ENCODE data around the gene LINGO3.

LINGO3 gene

DNA sequence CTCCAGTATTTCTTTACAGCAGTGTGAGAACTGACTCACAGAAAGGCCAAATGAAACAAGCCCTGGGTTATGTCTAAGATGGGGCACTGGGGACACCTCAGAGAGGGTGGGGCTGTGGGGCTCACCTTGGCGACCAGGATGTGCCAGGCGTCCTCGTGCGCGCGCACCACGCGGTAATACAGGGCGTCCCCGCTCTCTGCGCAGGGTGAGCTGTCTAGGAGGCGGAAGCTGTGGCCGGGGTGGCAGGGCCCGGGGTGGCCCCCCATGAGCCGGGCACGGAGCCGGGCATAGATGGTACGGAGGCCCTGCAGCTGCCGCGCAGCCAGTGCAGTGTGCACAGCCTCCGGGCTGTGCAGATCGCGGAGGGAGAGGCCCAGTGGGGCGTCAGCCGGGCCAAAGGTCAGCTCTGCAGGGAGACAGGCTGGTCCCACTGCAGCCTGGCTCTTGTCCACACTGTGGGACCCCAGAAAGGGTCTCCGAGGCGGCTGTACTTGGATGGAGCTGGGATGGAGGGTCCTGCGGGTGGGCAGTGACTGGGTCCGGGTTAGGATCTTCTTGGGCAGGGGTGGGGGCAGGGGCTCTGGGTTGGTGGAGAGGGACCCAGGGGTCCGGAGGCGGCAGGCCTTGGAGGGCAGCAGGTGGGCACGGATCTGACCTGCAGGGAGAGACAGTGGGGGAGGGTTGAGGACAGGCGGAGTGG is 29.3 kb downstream of the LINGO3 start:
- ATAC-seq: no peak

DNA sequence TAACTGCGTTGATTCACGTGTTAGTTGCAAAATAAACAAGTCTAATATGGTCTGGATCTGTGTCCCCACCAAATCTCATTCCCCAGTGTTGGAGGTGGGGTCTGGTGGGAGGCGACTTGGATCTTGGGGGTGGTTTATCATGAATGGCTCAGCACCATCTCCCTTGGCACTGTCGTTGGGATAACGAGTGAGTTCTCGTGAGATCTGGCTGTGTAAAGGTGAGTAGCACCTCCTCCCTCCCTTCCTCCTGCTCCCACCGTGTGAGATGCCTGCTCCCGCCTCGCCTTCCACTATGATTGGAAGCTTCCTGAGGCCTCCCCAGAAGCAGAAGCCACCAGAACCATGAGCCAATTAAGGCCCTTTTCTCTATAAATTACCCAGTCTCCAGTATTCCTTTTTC is 30.8 kb downstream of the LINGO3 start:
- Mint-ChIP-seq H3K4me3 (no peak overlapping the region), H3K27me3 (no peaks in the 10 kb centered on the region), H3K4me1 (peaks cover 29% of the 10 kb centered on the region), H3K9me3 (no peaks in the 10 kb centered on the region), H3K27ac (no peak overlapping the region), H3K36me3 (ENCODE audit: low read depth) (peaks cover 16% of the 10 kb centered on the region)
- no peak for DNase-seq
- no peak for ATAC-seq

More for the DNA sequence above, 29.3 kb downstream of the LINGO3 start:
- Mint-ChIP-seq H3K27me3 (peaks cover 2% of the 10 kb centered on the region), H3K27ac (no peak overlapping the region), H3K9me3 (no peaks in the 10 kb centered on the region), H3K4me1 (peaks cover 24% of the 10 kb centered on the region), H3K36me3 (ENCODE audit: low read depth) (peaks cover 9% of the 10 kb centered on the region), H3K4me3 (no peak overlapping the region)
- DNase-seq: no peak

DNA sequence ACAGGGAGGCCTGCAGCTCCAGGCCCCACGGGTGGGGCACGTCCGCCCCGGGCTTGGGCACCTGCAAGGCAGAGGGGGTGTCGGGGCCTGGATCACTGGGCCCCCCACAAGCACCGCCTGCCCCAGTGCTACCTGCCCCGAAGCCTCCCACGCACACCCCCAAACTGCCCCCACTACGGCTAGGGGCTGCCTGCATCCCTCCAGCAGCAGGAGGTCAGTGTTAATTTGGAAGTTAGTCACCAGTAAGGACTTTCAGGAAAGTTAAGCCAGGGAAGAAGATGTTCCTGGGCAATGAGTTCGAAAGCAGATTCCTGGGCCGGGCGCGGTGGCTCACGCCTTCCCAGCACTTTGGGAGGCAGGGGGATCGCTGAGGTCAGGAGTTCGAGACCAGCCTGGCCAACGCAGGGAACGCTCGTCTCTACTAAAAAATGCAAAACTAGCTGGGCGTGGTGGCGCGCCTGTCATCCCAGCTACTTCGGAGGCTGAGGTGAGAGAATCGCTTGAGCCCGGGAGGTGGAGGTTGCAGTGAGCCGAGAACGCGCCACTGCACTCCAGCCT is 31.4 kb downstream of the LINGO3 start:
- no peaks in the 10 kb centered on the region for H3K27me3 Mint-ChIP-seq
- H3K4me1 Mint-ChIP-seq: peaks cover 29% of the 10 kb centered on the region
- no peak for ATAC-seq
- H3K9me3 Mint-ChIP-seq: no peaks in the 10 kb centered on the region
- peaks cover 20% of the 10 kb centered on the region for H3K36me3 Mint-ChIP-seq (ENCODE audit: low read depth)
- no peak for DNase-seq
- no peak overlapping the region for H3K27ac Mint-ChIP-seq
- H3K4me3 Mint-ChIP-seq: no peak overlapping the region

DNA sequence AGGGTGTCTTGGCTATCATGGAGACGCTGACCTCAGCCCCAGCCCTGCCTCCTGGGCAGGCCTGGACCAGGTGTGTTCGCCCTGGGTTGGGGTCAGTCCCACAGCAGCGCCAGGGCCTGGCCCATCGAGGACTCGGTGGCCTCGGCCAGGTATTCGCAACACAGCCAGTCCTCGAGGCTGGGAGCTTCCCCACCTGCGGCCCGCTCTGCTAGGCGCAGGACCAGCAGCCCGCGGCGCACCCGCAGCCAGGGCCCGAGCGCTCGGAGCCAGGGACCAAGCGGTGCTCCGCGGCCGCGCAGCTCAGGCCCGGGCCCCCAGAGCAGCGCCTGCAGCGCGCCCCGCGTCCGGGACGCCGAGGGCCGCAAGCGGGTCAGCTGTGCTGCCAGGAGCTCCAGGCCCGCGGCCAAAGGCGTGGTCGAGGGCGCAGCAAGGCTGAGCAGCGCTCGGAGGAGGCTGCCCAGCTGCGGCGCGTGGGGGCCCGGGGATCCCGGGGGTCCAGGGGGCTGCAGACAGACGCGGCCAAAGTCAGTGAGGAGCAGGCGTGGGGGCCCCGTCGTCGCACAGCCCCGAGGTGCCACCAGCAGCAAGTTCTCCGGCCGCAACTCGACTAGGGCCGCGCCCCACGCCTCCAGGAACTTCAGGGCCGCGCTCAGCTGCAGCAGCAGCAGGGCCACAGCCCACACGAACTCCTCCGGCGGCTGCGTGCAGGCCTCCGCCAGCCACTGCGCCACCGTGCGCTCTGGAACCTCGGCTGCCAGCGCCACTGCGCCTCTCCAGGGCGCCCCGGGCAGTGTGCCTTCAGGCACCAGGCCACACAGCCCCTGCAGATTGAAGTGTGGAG is 32.1 kb downstream of the LINGO3 start:
- DNase-seq: no peak
- Mint-ChIP-seq H3K36me3 (ENCODE audit: low read depth) (peaks cover 24% of the 10 kb centered on the region), H3K4me3 (no peak overlapping the region), H3K4me1 (peaks cover 31% of the 10 kb centered on the region), H3K27ac (no peak overlapping the region), H3K27me3 (no peaks in the 10 kb centered on the region), H3K9me3 (no peaks in the 10 kb centered on the region)
- ATAC-seq: no peak

DNA sequence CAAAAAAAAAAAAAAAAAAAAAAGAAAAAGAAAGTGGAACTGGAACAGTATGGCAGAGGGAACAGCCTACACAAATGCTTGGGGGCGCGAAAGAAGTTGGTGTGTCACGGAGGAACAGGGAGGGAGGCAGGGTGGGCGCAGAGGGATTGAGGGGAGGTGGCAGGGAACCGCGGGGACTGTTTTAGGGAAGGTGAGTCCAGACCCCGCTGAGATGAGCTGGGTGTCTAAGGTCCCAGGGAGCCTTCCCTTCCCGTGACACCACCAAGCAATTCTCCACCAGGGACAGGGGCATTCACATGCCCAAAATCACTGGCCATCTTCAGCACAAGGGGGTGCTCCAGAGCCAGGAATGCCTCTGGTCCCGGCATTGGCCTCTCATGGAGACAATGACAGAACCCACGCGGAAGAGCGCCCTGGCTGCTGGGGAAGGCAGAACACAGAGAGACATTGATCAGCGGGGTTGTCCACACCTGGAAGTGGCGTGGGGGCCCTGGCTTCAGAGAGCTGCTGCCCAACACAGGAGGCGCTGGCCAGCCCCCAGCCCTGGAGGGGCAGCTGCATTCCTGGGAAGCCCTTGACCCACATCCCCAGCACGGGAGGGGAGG is 32.9 kb downstream of the LINGO3 start:
- Mint-ChIP-seq H3K9me3 (no peaks in the 10 kb centered on the region), H3K27me3 (no peaks in the 10 kb centered on the region), H3K4me3 (no peak overlapping the region), H3K27ac (peak overlapping the region; percentile 56), H3K36me3 (ENCODE audit: low read depth) (peaks cover 25% of the 10 kb centered on the region), H3K4me1 (peaks cover 31% of the 10 kb centered on the region)
- peak; percentile 43 for DNase-seq
- no peak for ATAC-seq

DNA sequence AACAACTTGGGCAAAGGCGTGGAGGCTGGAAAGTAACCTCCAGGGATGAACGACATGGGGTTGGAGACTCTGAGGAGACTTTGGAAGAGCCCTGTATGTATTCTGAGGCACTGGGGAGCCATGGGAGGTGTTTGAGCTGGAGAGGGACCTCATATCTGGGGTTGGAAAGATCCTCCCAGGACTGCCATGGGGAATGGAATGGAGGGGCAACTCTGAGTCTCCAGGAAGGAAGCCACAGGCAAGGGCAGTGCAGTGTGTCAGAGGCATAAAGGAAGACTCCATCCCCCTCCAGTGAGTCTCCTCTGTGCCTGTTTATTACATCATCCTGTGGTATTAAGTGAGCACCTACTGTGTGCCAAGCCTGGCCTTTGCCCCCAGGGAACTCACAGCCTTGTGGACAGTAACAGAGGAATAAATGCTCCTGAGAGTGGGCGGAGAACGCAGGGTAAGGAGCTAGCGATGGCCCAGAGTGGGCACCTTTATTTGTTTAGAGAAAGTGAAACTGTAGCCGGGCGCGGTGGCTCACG is 33.7 kb downstream of the LINGO3 start:
- Mint-ChIP-seq H3K27ac (peak overlapping the region; percentile 87), H3K9me3 (no peaks in the 10 kb centered on the region), H3K27me3 (no peaks in the 10 kb centered on the region), H3K4me3 (peak overlapping the region; percentile 89), H3K36me3 (ENCODE audit: low read depth) (peaks cover 28% of the 10 kb centered on the region), H3K4me1 (peaks cover 31% of the 10 kb centered on the region)
- DNase-seq: no peak
- ATAC-seq: no peak

DNA sequence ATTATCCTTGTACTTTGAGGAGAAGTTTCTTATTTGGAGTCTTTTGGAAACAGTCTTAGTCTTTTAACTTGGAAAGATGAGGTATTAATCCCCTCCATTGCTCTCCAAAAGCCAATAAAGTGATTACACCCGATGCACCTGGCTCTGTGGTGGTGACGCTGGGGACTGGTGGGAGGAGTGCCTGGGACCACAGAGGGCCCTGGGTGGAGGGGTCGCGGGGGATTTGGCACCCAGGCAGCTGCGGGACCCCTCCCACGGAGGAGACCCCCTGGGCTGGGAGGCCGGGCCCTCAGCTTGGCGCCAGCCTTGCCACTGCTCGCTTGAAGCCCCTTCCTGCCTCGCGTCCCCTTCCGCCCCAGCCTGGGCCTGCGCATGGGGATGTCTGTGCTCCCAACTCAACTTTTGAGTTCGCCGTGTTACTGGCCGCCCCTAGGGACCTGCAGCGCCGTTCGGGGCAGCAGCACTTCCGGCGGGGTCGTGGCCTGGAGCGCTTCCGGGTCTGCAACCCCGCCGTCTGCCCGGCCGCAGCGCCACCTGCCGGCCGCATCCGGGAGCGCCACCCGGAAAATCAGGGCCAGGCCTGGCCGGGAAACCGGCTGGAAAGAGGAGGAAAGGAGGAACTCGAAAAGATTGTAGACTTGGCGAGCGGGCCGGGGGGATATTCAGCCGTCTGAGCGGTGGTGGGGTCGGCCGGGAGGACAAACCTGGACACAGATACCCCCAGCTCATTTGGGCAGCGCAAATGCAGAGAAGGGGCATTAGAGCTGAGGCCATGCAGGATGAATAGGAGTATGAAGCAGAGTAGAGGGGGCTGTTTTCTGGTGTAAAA is 34.4 kb downstream of the LINGO3 start:
- Mint-ChIP-seq H3K4me3 (peak overlapping the region; percentile 89), H3K27ac (peak overlapping the region; percentile 87), H3K36me3 (ENCODE audit: low read depth) (peaks cover 28% of the 10 kb centered on the region), H3K4me1 (peaks cover 30% of the 10 kb centered on the region), H3K27me3 (no peaks in the 10 kb centered on the region), H3K9me3 (no peaks in the 10 kb centered on the region)
- DNase-seq: peak; percentile 91
- peak; percentile 77 for ATAC-seq

DNA sequence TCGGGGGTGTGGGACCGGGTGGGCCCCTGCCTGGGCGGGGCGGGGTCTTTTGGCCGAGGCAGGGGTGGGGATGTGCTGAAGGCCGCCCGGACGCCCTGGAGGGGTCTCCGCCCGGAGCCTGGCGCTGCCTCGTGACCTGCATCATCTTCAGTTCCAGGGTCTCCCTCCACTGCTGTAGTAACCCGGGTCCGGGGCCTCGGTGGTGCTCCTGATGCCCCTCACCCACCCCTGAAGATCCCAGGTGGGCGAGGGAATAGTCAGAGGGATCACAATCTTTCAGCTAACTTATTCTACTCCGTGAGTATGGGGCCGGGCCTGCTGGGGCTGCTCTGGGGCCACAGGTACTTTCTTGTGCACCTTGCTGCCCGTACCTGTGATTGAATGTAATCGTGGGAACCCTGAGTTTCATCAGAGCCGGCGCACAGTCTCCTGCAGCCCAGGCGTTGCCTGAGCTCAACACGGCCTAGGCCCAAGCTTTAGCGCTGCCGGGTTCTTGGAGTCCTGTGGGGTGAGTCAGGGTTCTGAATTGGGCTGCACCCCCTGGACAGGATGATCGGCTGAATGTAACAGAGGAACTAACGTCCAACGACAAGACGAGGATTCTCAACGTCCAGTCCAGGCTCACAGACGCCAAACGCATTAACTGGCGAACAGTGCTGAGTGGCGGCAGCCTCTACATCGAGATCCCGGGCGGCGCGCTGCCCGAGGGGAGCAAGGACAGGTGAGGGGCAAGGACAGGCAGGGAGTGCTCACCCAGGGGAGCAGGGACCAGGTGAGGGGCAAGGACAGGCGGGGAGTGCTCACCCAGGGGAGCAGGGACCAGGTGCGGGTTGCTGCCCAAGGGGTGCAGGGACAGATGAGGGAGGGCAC is 36.5 kb downstream of the LINGO3 start:
- Mint-ChIP-seq H3K27me3 (no peaks in the 10 kb centered on the region), H3K4me1 (peaks cover 42% of the 10 kb centered on the region), H3K36me3 (ENCODE audit: low read depth) (peaks cover 28% of the 10 kb centered on the region), H3K27ac (peak overlapping the region; percentile 86), H3K9me3 (no peaks in the 10 kb centered on the region), H3K4me3 (peak overlapping the region; percentile 89)
- ATAC-seq (no peak), DNase-seq (peak; percentile 26)

DNA sequence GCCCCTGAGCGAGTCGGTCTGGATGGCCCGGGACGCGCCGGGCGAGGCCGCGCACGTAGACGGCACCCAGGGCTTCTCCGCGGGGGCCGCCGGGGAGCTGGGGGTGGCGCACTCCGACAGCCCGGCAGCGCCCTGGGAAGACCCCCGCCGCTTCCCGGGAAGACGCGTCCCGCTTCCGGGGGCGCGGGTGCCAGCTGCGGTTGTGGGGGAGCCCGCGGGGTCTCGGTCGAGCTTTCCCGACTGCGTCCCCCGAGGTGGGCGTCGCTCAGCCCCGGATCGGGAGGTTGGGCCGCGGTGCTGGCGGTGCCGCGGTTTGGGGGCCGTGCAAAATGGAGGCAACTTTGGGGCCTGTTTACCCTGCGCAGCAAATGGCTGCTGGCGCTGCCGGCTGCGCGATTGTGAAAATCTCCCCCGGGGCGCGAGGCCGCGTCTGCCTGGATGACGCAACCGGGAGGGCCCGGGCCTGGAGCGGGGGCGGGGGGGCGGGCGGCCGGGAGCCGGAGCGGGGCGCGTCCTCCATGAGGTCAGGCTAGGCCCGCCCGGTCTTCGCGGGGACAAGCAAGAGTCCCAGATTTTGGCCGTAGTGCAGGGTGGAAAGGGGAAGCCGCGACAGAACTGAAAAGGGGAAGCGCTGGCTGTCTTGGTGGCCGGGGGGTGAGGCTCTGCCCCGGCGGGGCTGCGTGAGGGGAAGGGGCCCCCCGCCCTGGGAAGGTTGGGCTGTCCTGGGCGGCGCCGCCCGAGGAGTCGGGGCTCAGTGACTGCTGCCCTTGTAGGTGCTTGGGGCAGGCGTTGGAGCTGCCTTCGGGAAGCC is 37.3 kb downstream of the LINGO3 start:
- Mint-ChIP-seq H3K27me3 (no peaks in the 10 kb centered on the region), H3K9me3 (no peaks in the 10 kb centered on the region), H3K4me3 (peak overlapping the region; percentile 89), H3K4me1 (peaks cover 48% of the 10 kb centered on the region), H3K27ac (peak overlapping the region; percentile 89), H3K36me3 (ENCODE audit: low read depth) (peaks cover 28% of the 10 kb centered on the region)
- DNase-seq: peak; percentile 78
- peak; percentile 10 for ATAC-seq

DNA sequence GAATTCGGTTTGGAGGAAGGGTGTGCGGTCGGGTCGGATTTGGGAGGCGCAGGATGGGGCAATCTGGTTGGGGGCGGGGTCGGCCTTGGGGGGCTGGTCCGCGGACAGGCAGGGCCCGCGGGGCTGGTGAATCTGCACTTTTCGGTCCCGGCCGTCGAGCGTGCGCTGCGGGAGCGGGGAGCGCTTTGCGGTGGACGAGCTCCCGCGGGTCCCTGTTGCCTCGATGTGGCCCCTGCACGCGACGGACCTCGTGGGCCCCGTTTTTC is 37.9 kb downstream of the LINGO3 start:
- no peak for ATAC-seq
- no peaks in the 10 kb centered on the region for H3K9me3 Mint-ChIP-seq
- peak; percentile 53 for DNase-seq
- H3K27ac Mint-ChIP-seq: peak overlapping the region; percentile 89
- no peaks in the 10 kb centered on the region for H3K27me3 Mint-ChIP-seq
- H3K4me1 Mint-ChIP-seq: peaks cover 47% of the 10 kb centered on the region
- H3K36me3 Mint-ChIP-seq (ENCODE audit: low read depth): peaks cover 28% of the 10 kb centered on the region
- H3K4me3 Mint-ChIP-seq: peak overlapping the region; percentile 89

DNA sequence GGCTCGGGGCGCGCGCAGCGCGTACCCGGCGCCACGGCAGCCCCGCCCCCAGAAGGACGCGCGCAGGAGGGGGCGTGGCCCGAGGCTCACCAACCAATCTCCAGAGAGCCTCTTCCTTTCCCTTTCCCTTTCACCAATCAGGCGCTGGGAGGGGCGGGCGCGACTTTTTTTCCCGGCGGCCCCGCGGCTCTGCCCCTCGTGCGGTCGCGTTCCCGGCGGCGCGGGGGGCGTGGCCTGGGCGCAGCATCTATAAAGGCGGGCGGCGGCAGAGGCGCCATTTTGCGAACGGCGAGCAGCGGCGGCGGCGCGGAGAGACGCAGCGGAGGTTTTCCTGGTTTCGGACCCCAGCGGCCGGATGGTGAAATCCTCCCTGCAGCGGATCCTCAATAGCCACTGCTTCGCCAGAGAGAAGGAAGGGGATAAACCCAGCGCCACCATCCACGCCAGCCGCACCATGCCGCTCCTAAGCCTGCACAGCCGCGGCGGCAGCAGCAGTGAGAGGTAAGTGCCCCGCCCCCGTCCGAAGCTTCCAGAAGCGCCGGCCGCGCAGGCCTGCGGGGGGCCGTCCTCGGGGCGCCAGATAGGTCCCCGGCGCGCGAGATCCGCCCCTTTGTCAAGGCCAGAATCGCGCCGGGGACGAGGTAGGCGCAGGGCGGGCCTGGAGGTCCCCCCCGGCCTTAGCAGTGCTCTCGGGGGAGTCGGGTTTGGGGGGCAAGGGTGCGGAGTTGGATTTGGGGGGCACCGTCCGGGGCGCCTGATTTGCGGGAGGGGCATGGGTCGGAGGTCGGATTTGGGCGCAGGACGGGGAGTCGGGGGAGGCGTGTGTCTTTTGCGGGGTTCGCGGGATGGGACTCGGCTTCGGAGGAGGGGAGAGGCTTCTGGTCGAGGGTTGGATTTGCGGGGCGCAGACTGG is 38.5 kb downstream of the LINGO3 start:
- Mint-ChIP-seq H3K9me3 (no peaks in the 10 kb centered on the region), H3K27me3 (no peaks in the 10 kb centered on the region), H3K27ac (peak overlapping the region; percentile 89), H3K4me3 (peak overlapping the region; percentile 89), H3K36me3 (ENCODE audit: low read depth) (peaks cover 28% of the 10 kb centered on the region), H3K4me1 (peaks cover 44% of the 10 kb centered on the region)
- ATAC-seq: peak; percentile 63
- DNase-seq: peak; percentile 99

DNA sequence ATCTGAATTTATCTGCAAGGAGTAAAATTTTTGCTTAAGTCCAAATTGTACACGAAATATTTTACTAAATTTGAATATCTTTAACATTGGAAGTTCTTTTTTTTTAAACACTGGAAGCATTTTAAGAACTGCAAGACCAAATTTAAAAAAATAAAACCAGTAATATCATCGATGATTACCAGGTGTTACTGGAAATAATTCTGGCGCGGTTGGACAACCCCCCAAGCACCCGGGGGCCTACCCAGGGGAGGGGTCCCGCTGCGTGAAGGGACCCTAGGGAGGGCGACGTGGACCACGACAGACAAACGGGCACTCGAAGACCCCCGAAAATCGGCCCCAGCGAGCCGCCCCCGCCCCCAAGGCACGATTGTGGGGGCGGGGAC is 39.1 kb downstream of the LINGO3 start:
- Mint-ChIP-seq H3K4me1 (peaks cover 37% of the 10 kb centered on the region), H3K4me3 (peak overlapping the region; percentile 89), H3K27ac (peak overlapping the region; percentile 89), H3K36me3 (ENCODE audit: low read depth) (peaks cover 22% of the 10 kb centered on the region), H3K27me3 (no peaks in the 10 kb centered on the region), H3K9me3 (no peaks in the 10 kb centered on the region)
- DNase-seq (no peak), ATAC-seq (no peak)
